HG02938 (cell line): Measurements from ENCODE around the gene TUBGCP2.
"Not testable (repeated sequence)": the region's sequence is repeated elsewhere in the genome, so short reads cannot be mapped to it uniquely, and the experiment has no call there.

Experiments
- ATAC-seq: cut with Tn5 transposase; IDR thresholded peaks from one replicate; pipeline ENCODE4 v1.9.1; 2021; ENCODE audit warnings: mild to moderate bottlenecking, moderate library complexity; ENCODE audit not compliant: unreplicated experiment

TUBGCP2 gene

DNA sequence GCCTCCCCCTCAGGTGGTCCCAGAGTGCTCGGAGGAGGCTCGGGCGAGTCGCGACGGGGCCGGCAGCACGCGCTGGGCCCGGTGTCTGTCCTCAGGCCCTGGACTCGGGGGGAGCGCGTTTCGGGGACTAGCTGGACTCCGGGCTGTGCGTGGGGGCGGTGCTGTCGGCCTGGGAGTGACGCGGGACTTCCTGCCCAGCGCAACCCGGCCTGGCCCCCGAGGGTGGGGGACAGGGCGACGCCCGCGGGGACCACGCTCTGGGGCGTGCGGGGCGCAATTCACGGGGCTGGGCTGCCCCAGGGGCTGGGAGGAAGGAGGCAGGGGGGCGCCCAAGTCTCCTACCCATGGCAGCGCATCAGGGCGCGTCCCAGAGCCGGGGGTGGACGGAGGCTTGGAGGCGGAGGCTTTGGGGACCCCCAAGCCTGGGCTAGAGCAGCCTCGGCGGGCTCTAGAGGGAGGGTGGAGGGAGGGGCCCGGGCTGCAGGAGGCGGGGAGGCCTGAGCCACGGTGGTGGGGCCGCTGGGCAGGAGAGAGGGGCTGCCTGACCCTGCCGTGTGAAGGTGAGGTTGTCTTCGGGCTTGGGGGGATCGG is 73.3 kb downstream of the TUBGCP2 start:
- no peak for ATAC-seq

GRCh38 chr10:133234796-133235195 is 73.9 kb downstream of the TUBGCP2 start:
- ATAC-seq = not testable (repeated sequence)

DNA sequence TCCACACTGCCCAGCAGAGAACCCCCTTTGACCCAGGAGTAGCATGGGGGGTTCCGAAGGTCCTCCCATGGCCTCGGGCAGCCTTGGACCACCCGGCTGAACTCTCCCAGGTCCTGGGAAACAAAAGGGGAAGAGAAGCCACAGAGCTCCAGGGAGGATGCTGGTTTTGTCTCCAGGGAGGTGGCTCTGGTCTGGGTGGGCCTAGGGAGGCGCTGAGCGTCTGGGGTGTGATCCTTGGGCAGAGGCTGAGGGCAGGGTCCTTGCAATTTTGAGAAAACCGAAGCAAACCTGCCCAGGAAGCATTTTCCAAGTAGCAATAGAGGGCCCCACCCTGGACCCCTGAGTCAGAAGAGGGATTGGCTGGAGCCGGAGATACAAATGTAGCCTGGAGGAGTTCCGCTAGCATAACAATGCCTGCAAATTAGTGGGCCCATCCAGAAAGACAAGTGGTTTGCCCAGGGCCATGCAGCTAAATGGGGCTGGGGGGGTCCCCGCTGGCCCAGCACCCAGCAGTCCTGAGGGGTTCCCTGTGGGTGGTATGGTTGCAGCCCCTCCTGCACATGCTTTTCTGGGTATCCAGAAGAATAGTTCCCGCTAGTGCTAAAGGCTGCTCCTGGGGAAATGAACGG is 76.6 kb downstream of the TUBGCP2 start:
- ATAC-seq = no peak

DNA sequence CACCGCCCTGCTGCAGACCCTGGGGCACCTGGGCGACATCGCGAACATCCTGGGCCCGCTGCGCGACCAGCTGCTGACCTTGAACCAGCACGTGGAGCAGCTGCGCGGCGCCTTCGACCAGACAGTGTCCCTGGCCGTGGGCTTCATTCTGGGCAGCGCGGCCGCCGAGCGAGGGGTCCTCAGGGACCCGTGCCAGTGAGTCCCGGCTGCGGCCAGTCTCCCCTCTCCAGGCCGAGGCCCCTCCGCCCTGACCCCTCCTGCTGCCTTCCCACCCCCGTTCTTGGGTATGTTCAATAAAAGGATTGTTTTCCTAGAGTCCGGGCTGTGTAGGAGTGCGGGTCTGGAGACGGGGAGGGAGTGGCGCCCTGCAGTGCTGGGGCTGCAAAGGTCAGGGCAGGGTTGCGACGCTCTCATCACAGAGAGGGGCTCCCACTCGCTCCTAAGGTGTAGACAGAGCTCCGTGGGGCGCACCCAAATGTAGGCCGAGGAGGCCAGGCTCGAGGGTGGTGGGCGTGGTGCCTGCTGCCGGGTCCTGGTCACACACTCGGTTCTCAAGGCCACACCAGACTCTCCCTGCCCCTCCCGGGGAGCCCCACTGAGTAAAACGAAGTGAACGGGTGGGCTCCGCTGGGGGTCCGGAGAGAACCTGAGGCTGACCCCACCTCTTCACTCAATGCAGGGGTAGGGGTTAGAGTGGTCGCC is 77.3 kb downstream of the TUBGCP2 start:
- no peak for ATAC-seq

DNA sequence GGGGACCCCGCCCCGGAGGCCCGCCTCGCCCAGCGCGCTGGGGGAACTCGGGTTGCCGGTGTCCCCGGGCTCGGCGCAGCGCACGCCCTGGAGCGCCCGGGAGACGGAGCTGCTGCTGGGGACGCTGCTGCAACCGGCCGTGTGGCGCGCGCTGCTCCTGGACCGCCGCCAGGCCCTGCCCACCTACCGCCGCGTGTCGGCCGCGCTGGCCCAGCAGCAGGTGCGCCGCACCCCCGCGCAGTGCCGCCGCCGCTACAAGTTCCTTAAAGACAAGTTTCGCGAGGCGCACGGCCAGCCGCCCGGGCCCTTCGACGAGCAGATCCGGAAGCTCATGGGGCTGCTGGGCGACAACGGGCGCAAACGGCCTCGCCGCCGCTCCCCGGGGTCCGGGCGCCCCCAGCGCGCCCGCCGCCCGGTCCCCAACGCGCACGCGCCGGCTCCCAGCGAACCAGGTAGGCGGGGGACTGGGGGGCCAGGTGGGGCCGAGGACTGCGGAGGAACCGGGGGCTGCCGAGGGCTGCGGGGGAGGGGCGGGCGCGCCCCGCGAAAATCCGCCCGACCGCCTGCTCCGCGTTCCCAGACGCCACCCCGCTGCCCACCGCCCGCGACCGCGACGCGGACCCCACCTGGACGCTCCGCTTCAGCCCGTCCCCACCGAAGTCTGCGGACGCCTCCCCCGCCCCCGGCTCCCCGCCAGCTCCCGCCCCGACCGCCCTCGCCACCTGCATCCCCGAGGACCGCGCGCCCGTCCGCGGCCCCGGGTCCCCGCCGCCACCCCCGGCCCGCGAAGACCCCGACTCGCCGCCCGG is 78.1 kb downstream of the TUBGCP2 start:
- no peak for ATAC-seq

GRCh38 chr10:133230044-133230361 is 78.7 kb downstream of the TUBGCP2 start, which contains the start of gene UTF1:
TSS of gene UTF1 (plus strand) at chr10:133230217. CDS start at chr10:133230289, 72 bp downstream.
- no peak for ATAC-seq

DNA sequence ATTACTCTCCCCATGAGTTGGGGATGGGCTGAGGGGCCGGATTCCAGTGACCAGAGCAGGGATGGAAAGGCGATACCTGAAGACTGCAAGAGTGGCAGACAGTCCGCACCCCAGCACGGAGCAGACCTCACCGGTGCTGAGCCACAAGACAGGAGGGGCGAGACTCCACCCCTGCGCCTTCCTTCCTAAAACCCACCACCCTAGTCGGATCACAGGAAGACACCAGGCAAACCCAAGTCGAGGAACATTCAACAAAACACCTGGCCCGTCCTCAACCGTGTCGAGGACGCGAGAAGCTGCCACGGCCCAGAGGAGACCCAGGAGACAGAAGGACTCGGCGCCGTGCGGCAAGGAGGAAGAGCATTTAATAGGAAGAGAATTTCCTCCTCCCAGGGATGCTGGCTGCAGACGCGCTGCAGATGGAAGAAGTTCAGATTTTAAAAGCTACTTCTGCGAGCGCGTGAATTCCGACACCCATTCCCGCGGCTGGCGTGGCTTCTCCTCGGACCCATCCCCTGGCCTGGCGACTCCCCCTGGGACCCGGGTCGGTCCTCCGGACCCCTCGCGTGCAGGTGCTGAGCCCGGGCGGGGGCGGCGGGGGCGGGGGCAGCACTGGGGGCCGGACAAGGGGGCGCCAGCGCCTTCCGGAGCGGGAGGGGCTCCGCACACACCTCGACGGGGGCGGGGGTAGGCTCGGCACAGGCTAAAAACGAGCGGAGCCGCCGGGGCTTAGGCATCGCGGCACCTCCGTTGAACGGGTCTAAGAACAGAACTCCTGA is 79.2 kb downstream of the TUBGCP2 start:
- no peak for ATAC-seq
